DOHH2 (cell line): ENCODE results near the gene MUC6.

Source experiments
- CTCF ChIP-seq: fragments of 200-600 bp; sonication (generic); IDR thresholded peaks from one replicate; pipeline ENCODE4 v1.5.1; 2014; ENCODE audit warnings: antibody characterized with exemption, mild to moderate bottlenecking, low read depth, low read length; ENCODE audit not compliant: poor library complexity, severe bottlenecking
- EZH2phosphoT487 ChIP-seq: fragments of 200-600 bp; sonication (generic); IDR thresholded peaks from 2 replicates; pipeline ENCODE4 v1.6.1; 2017; ENCODE audit warnings: borderline replicate concordance, mild to moderate bottlenecking, antibody characterized with exemption, low read length, moderate library complexity, mixed read lengths

- no peak for TF ChIP-seq CTCF
- no peak for TF ChIP-seq EZH2phosphoT487
These were observed 36.3 kb upstream of the MUC6 start for GRCh38 chr11:1072821-1073231.
